ENCODE data around the gene PSD2. TPM values are rescaled to one million over a fixed set of nuclear protein-coding genes. Genes with fewer than 3 reads are reported as not detected.

Gene PSD2
- total RNA-seq, 2 experiments from 2014 or later, result not detected

- H3K4me1 Mint-ChIP-seq (ENCODE audit: low read depth), result no peaks in the 10 kb centered on the region
- POLR2A ChIA-PET, result no interaction called here
- DNase-seq (no peak), ATAC-seq (no peak)
- H3K36me3 Mint-ChIP-seq (ENCODE audit: low read depth), result no peaks in the 10 kb centered on the region
- H3K27ac Mint-ChIP-seq, result no peak overlapping the region
- no peaks in the 10 kb centered on the region for H3K9me3 Mint-ChIP-seq (ENCODE audit: insufficient read depth)
- peaks cover 4% of the 10 kb centered on the region for H3K27me3 Mint-ChIP-seq (ENCODE audit: low read depth)
- H3K4me3 Mint-ChIP-seq, result no peak overlapping the region
- CTCF ChIA-PET, result interaction anchor here (1.9 to 2.0 kb wide), 2 partner anchors 80 to 92 kb away, joined by 5 to 6 read pairs; no protein-coding TSS in a partner anchor
These were observed 71.5 kb downstream of the PSD2 start for GRCh38 chr5:139867109-139867508.

DNA sequence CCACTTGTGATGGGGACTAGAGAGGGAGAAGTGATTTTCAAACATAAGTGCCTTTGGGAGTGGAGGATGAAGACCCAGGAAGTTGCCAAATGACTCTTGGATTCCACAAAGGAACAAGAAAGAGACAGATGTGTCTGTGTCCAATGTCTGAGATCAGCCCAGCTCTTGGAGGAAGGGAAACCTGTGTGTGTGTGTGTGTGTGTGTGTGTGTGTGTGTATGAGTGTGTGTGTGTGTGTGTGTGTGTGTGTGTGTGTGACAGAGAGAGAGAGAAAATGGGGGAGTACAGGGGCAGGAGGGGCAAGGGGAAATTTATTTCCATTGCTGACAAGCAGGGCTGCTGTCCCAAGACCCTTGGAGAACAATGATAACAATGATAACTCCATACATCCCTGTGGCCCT, 72.0 kb downstream of the PSD2 start:
- Mint-ChIP-seq H3K4me3 (no peak overlapping the region), H3K4me1 (ENCODE audit: low read depth) (no peaks in the 10 kb centered on the region), H3K27me3 (ENCODE audit: low read depth) (peaks cover 4% of the 10 kb centered on the region), H3K27ac (no peak overlapping the region), H3K36me3 (ENCODE audit: low read depth) (no peaks in the 10 kb centered on the region), H3K9me3 (ENCODE audit: insufficient read depth) (no peaks in the 10 kb centered on the region)
- ATAC-seq (no peak), DNase-seq (no peak)
- ChIA-PET POLR2A (no interaction called here), CTCF (interaction anchor here (1.9 kb wide), 1 partner anchor 80 kb away, joined by 5 read pairs; no protein-coding TSS in a partner anchor)

DNA sequence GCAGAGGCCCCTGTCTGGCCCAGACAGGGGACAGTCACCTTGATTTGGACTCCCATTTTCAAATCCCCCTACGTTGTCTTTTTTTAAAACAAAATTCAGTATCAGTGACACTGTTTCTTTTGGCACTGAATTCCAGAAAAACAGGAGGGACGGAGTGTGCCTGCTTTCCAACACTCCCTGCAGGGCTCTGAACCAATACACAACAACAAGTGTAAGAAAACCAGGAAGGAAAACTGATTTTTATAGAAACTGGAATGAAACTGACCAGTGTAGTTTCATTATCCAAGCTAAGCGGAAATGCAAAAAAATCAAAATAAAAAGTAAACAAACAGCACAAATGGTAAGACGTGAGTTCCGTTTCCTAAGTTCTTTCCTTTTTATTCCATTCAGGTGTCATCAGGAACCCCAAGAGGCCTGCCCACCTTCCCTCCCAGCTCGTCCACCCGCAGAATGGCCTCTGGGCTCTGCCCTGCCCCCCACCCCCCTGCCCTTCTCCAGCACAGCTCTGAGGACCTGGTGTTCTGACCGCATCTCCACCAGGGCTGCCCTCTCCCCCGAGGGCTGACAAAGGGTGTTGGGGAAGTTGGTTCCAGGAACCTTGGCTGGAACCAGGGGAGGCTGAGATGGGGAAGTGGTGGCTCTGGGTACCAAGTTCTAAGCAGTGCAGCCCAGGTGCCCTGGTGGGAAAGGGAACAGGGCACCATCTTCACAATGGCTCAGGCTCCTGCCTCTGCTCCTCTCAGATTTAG, 73.6 kb downstream of the PSD2 start:
- no peaks in the 10 kb centered on the region for H3K36me3 Mint-ChIP-seq (ENCODE audit: low read depth)
- H3K27ac Mint-ChIP-seq, result no peak overlapping the region
- POLR2A ChIA-PET, result no interaction called here
- no peak for DNase-seq
- peaks cover 4% of the 10 kb centered on the region for H3K27me3 Mint-ChIP-seq (ENCODE audit: low read depth)
- no peak for ATAC-seq
- no peak overlapping the region for H3K4me3 Mint-ChIP-seq
- H3K9me3 Mint-ChIP-seq (ENCODE audit: insufficient read depth), result no peaks in the 10 kb centered on the region
- CTCF ChIA-PET, result interaction anchor here (1.2 kb wide), 1 partner anchor 82 kb away, joined by 3 read pairs; no protein-coding TSS in a partner anchor
- H3K4me1 Mint-ChIP-seq (ENCODE audit: low read depth), result no peaks in the 10 kb centered on the region

- ATAC-seq, result no peak
- POLR2A ChIA-PET, result no interaction called here
- H3K4me1 Mint-ChIP-seq (ENCODE audit: low read depth), result no peaks in the 10 kb centered on the region
- no peak overlapping the region for H3K4me3 Mint-ChIP-seq
- no peak for DNase-seq
- no peaks in the 10 kb centered on the region for H3K36me3 Mint-ChIP-seq (ENCODE audit: low read depth)
- H3K27ac Mint-ChIP-seq, result no peak overlapping the region
- CTCF ChIA-PET, result no interaction called here
- peaks cover 8% of the 10 kb centered on the region for H3K27me3 Mint-ChIP-seq (ENCODE audit: low read depth)
- no peaks in the 10 kb centered on the region for H3K9me3 Mint-ChIP-seq (ENCODE audit: insufficient read depth)
These were observed 75.1 kb downstream of the PSD2 start for GRCh38 chr5:139870677-139871076.

GRCh38 chr5:139871614-139872013, 76.0 kb downstream of the PSD2 start:
- ChIA-PET POLR2A (no interaction called here), CTCF (no interaction called here)
- H3K9me3 Mint-ChIP-seq (ENCODE audit: insufficient read depth), result no peaks in the 10 kb centered on the region
- H3K36me3 Mint-ChIP-seq (ENCODE audit: low read depth), result no peaks in the 10 kb centered on the region
- H3K27me3 Mint-ChIP-seq (ENCODE audit: low read depth), result peaks cover 8% of the 10 kb centered on the region
- H3K4me1 Mint-ChIP-seq (ENCODE audit: low read depth), result peaks cover under 1% of the 10 kb centered on the region
- no peak overlapping the region for H3K27ac Mint-ChIP-seq
- no peak for ATAC-seq
- no peak for DNase-seq
- H3K4me3 Mint-ChIP-seq, result no peak overlapping the region

DNA sequence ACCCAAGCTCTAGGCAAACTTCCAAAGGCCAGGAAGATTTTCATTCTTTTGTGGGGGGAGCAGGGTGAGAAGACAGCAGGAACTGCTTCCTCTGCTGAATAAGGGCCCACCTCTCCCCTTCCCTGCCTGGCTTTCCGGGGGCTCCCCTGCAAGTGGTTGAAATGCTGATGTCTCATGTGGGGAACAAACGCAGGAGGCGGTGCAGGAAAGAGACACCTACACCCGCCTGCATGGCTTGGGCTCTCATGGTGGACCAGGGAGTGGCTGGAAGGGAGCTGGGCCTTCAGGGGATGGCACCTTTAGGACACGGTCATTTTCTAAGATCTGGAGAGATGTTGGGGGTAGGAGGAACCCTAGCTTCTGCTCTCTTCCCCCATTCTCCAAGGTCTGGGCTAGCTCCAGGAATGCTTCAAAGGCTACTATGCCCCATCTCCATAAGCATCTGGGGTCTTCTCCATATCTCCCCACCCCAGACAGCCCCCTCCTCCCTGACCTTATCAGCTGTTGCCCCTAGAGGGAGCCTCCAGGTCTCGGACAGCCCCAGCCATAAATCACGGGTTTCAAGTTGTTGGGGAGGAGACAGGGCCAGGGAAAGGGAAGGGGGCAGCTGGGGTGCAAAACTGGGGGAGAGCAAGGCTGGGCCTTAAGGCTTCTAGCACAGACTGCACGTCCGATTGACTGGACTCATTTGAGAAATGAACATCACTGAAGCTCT, 76.6 kb downstream of the PSD2 start:
- ChIA-PET CTCF (interaction anchor here (0.8 to 1.3 kb wide), 2 partner anchors 85 to 97 kb away, joined by 3 to 4 read pairs; no protein-coding TSS in a partner anchor), POLR2A (no interaction called here)
- Mint-ChIP-seq H3K27ac (no peak overlapping the region), H3K9me3 (ENCODE audit: insufficient read depth) (no peaks in the 10 kb centered on the region), H3K36me3 (ENCODE audit: low read depth) (no peaks in the 10 kb centered on the region), H3K4me3 (no peak overlapping the region), H3K27me3 (ENCODE audit: low read depth) (peaks cover 8% of the 10 kb centered on the region), H3K4me1 (ENCODE audit: low read depth) (peaks cover 7% of the 10 kb centered on the region)
- ATAC-seq (no peak), DNase-seq (no peak)

- DNase-seq (no peak), ATAC-seq (no peak)
- no peak overlapping the region for H3K4me3 Mint-ChIP-seq
- H3K36me3 Mint-ChIP-seq (ENCODE audit: low read depth), result no peaks in the 10 kb centered on the region
- H3K27me3 Mint-ChIP-seq (ENCODE audit: low read depth), result peaks cover 8% of the 10 kb centered on the region
- H3K4me1 Mint-ChIP-seq (ENCODE audit: low read depth), result peaks cover 7% of the 10 kb centered on the region
- H3K27ac Mint-ChIP-seq, result no peak overlapping the region
- ChIA-PET POLR2A (interaction anchor here (0.6 kb wide), 1 partner anchor 127 kb away, joined by 3 read pairs; no protein-coding TSS in a partner anchor), CTCF (interaction anchor here (0.8 to 1.8 kb wide), 3 partner anchors 86 to 96 kb away, joined by 3 to 4 read pairs (median 4); no protein-coding TSS in a partner anchor)
- H3K9me3 Mint-ChIP-seq (ENCODE audit: insufficient read depth), result no peaks in the 10 kb centered on the region
These were observed 77.5 kb downstream of the PSD2 start for GRCh38 chr5:139872851-139873794.

DNA sequence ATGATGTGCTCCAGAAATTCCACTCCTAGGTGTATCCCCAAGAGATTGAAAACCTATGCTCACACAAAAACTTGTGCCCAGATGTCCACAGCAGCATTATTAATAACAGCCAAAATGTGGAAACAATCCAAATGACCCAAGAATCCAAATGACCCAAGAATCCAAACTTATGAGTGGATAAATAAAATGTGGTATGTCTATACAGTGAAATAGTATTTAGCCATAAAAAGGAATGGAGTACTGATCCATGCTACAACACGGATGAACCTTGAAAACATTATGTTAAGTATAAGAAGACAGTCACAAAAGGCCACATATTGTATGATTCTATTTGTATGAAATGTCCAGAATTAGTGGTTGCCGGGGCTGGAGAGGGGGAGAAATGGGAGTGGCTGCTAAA, 80.3 kb downstream of the PSD2 start:
- CTCF ChIA-PET, result interaction anchor here (1.1 kb wide), 1 partner anchor 93 kb away, joined by 4 read pairs; no protein-coding TSS in a partner anchor
- no peak overlapping the region for H3K27ac Mint-ChIP-seq
- no peaks in the 10 kb centered on the region for H3K36me3 Mint-ChIP-seq (ENCODE audit: low read depth)
- H3K4me3 Mint-ChIP-seq, result no peak overlapping the region
- H3K9me3 Mint-ChIP-seq (ENCODE audit: insufficient read depth), result no peaks in the 10 kb centered on the region
- H3K27me3 Mint-ChIP-seq (ENCODE audit: low read depth), result peaks cover 8% of the 10 kb centered on the region
- ATAC-seq, result no peak
- DNase-seq, result no peak
- peaks cover 7% of the 10 kb centered on the region for H3K4me1 Mint-ChIP-seq (ENCODE audit: low read depth)
- POLR2A ChIA-PET, result no interaction called here

GRCh38 chr5:139877129-139877597, 81.6 kb downstream of the PSD2 start:
- POLR2A ChIA-PET, result no interaction called here
- Mint-ChIP-seq H3K4me3 (no peak overlapping the region), H3K36me3 (ENCODE audit: low read depth) (no peaks in the 10 kb centered on the region), H3K27ac (no peak overlapping the region), H3K9me3 (ENCODE audit: insufficient read depth) (no peaks in the 10 kb centered on the region), H3K27me3 (ENCODE audit: low read depth) (peaks cover 8% of the 10 kb centered on the region), H3K4me1 (ENCODE audit: low read depth) (peaks cover 7% of the 10 kb centered on the region)
- CTCF ChIA-PET, result interaction anchor here (0.9 to 1.1 kb wide), 2 partner anchors 14 to 92 kb away, joined by 3 to 4 read pairs; no protein-coding TSS in a partner anchor
- ATAC-seq, result no peak
- DNase-seq, result peak; percentile 24

- ChIA-PET POLR2A (no interaction called here), CTCF (no interaction called here)
- ATAC-seq (no peak), DNase-seq (no peak)
- H3K27ac Mint-ChIP-seq, result no peak overlapping the region
- peaks cover 7% of the 10 kb centered on the region for H3K4me1 Mint-ChIP-seq (ENCODE audit: low read depth)
- H3K36me3 Mint-ChIP-seq (ENCODE audit: low read depth), result no peaks in the 10 kb centered on the region
- H3K27me3 Mint-ChIP-seq (ENCODE audit: low read depth), result peaks cover 8% of the 10 kb centered on the region
- H3K4me3 Mint-ChIP-seq, result no peak overlapping the region
- H3K9me3 Mint-ChIP-seq (ENCODE audit: insufficient read depth), result no peaks in the 10 kb centered on the region
These were observed 82.5 kb downstream of the PSD2 start for GRCh38 chr5:139878093-139878492.

GRCh38 chr5:139880416-139881142, 85.0 kb downstream of the PSD2 start:
- no peak for ATAC-seq
- Mint-ChIP-seq H3K36me3 (ENCODE audit: low read depth) (no peaks in the 10 kb centered on the region), H3K27me3 (ENCODE audit: low read depth) (peaks cover under 1% of the 10 kb centered on the region), H3K27ac (no peak overlapping the region), H3K4me1 (ENCODE audit: low read depth) (peaks cover 7% of the 10 kb centered on the region), H3K4me3 (no peak overlapping the region), H3K9me3 (ENCODE audit: insufficient read depth) (no peaks in the 10 kb centered on the region)
- no peak for DNase-seq
- ChIA-PET CTCF (no interaction called here), POLR2A (no interaction called here)

All from activated CD8-positive, alpha-beta T cell treated with anti-CD3 and anti-CD28 coated beads, Interleukin-2, amount 10 ng/mL, durations not matched to agents 7 days and 5 days (primary cell).